HepG2 (cell line): ENCODE measurements around the gene CAB39. TPM values are rescaled to one million over a fixed set of nuclear protein-coding genes. Genes with fewer than 3 reads are reported as not detected.
A peak's percentile ranks its signal among the peaks of the same experiment; 100 is the strongest.

Source experiments
- ATAC-seq: fragments of 200-7000 bp; cut with Tn5 transposase; 3 replicates; pipeline ENCODE4 v1.9.1; 2020; ENCODE audit warnings: mild to moderate bottlenecking, moderate library complexity
- BruUV-seq: library from RNA; stranded (reverse); fragments of 400-500 nt; replicated peaks from 2 replicates; lab custom pipeline; 2021; lab: Mats Ljungman, UMichigan
- CTCF ChIA-PET: fragments of 300-600 bp; formaldehyde crosslinking; extraction: SDS; loops from one replicate; lab custom pipeline; 2021; ENCODE audit warnings: low total read pairs, inconsistent platforms, low intra/inter-chr PET ratio; lab: Yijun Ruan, JAX
- POLR2A ChIA-PET: fragments of 350-600 bp; sonication (Branson Sonifier 250); formaldehyde crosslinking; loops from one replicate; lab custom pipeline; 2020; ENCODE audit warnings: antibody characterized with exemption, inconsistent platforms; lab: Yijun Ruan, JAX
- DNase-seq: peaks from one replicate; pipeline ENCODE4 v3.0.0-alpha.2; 2015; ENCODE audit warnings: low spot score
- FAIRE-seq: peaks from 3 replicates; lab custom pipeline; 2011; peaks lifted over from hg19 to GRCh38; lab: Jason Lieb, UNC
- H2AFZ ChIP-seq: one replicate; pipeline ENCODE4 v1.6.1; 2011; ENCODE audit warnings: low read length, inconsistent platforms
- H3K27ac ChIP-seq: fragments of 300-600 bp; 3 replicates; pipeline ENCODE4 v1.8.0; 2011; ENCODE audit warnings: mixed run types, mild to moderate bottlenecking, mixed read lengths, low read length, inconsistent platforms; ENCODE audit not compliant: insufficient read depth; ENCODE audit errors: extremely low read length
- H3K27me3 ChIP-seq, 2 experiments: fragments of 200-600 bp in 1 of 2; 2 replicates in 1 of 2; 3 replicates in 1 of 2; pipeline versions ENCODE4 v1.6.0 to v1.8.0; 2011; ENCODE audit warnings: low read length in 2 of 2, mild to moderate bottlenecking in 2 of 2, moderate library complexity in 2 of 2, inconsistent platforms in 1 of 2; ENCODE audit not compliant: insufficient read depth in 2 of 2, control insufficient read depth in 1 of 2
- H3K36me3 ChIP-seq, 2 experiments: fragments of 200-600 bp in 1 of 2; replicated peaks in 1 of 2; 2 replicates in 1 of 2; 3 replicates in 1 of 2; pipeline versions ENCODE4 v1.5.1 to v1.8.0; 2011; ENCODE audit warnings: low read length in 2 of 2, inconsistent platforms in 1 of 2; ENCODE audit not compliant: insufficient read depth in 2 of 2, control insufficient read depth in 1 of 2
- H3K4me1 ChIP-seq: 2 replicates; pipeline ENCODE4 v1.5.1; 2012; ENCODE audit warnings: low read length, inconsistent platforms; ENCODE audit not compliant: insufficient read depth
- H3K4me2 ChIP-seq: 2 replicates; pipeline ENCODE4 v1.6.0; 2011; ENCODE audit warnings: low read depth, low read length, inconsistent platforms
- H3K4me3 ChIP-seq, 3 experiments: fragments of 200-600 bp in 1 of 3; sonication (generic), shearing (Covaris generic) in 1 of 3; replicated peaks in 1 of 3; 2 replicates each; pipeline ENCODE4 v1.5.1; 2011 to 2016; ENCODE audit warnings: low read length in 3 of 3, inconsistent platforms in 2 of 3, low read depth in 2 of 3, mild to moderate bottlenecking in 2 of 3, control low read depth in 1 of 3, mixed read lengths in 1 of 3; ENCODE audit not compliant: insufficient read depth in 1 of 3
- H3K79me2 ChIP-seq: one replicate; pipeline ENCODE4 v1.6.1; 2011; ENCODE audit warnings: low read length, inconsistent platforms; ENCODE audit not compliant: insufficient read depth
- H3K9ac ChIP-seq: 2 replicates; pipeline ENCODE4 v1.6.0; 2011; ENCODE audit warnings: mild to moderate bottlenecking, low read depth, low read length, inconsistent platforms; ENCODE audit not compliant: insufficient read depth
- H3K9me3 ChIP-seq: 2 replicates; pipeline ENCODE4 v1.5.1; 2012; ENCODE audit warnings: mild to moderate bottlenecking, low read length
- H4K20me1 ChIP-seq: 2 replicates; pipeline ENCODE4 v1.6.0; 2011; ENCODE audit warnings: inconsistent platforms, mild to moderate bottlenecking, low read length, moderate library complexity; ENCODE audit not compliant: insufficient read depth
- HDAC2 ChIP-seq: sonication (generic); formaldehyde crosslinking; IDR thresholded peaks from 2 replicates; pipeline ENCODE4 v1.4.0; 2020; ENCODE audit warnings: missing genetic modification reagents
- KDM3A ChIP-seq: IDR thresholded peaks from 2 replicates; pipeline ENCODE4 v1.6.1; 2018; ENCODE audit warnings: low read depth, missing compliant biosample characterization
- POGZ ChIP-seq: sonication (generic); formaldehyde crosslinking; IDR thresholded peaks from 2 replicates; pipeline ENCODE4 v1.4.0; 2020; ENCODE audit warnings: mild to moderate bottlenecking, missing genetic modification reagents
- SP4 ChIP-seq: sonication (generic); formaldehyde crosslinking; IDR thresholded peaks from 2 replicates; pipeline ENCODE4 v1.8.1; 2023; ENCODE audit warnings: mild to moderate bottlenecking, missing genetic modification reagents
- TCF7 ChIP-seq: sonication (generic); IDR thresholded peaks from 2 replicates; pipeline ENCODE4 v1.6.1; 2016; ENCODE audit warnings: antibody characterized with exemption, low read depth
- ZBTB42 ChIP-seq: sonication (generic); formaldehyde crosslinking; IDR thresholded peaks from 2 replicates; pipeline ENCODE4 v1.5.0; 2020; ENCODE audit warnings: mild to moderate bottlenecking, missing genetic modification reagents
- ZNF205 ChIP-seq: IDR thresholded peaks from 2 replicates; pipeline ENCODE4 v1.6.1; 2018; ENCODE audit warnings: missing biosample characterization, missing genetic modification reagents
- ZNF282 ChIP-seq: fragments of 450-650 bp; IDR thresholded peaks from 2 replicates; pipeline ENCODE4 v1.6.1; 2018; ENCODE audit not compliant: partially characterized antibody
- WGBS: methylation state at CpG from one replicate; pipeline ENCODE4 v1.1.6; 2017; ENCODE audit warnings: low lambda C conversion rate; 5-methylcytosine and 5-hydroxymethylcytosine counted together
- in situ Hi-C: cut with HindIII; loops from 2 replicates; pipeline ENCODE4 v1.10.0; 2017; ENCODE audit warnings: low pct_unique_long_range_greater_than_20kb; ENCODE audit not compliant: extremely low pct_ligation_motif_present
- intact Hi-C: fragments of 100-400 bp; cut with micrococcal nuclease; formaldehyde crosslinking; loops from one replicate; pipeline ENCODE4 v1.10.0; 2022; ENCODE audit not compliant: unreplicated experiment
- polyA plus RNA-seq, 8 experiments: library from polyadenylated mRNA; depleted of rRNA in 3 of 8; stranded (reverse) in 7 of 8; unstranded in 1 of 8; fragments of >200 nt; fragmentation: Illumina TruSeq in 4 of 8; extraction: Trizol in 4 of 8; gene quantifications; 2 replicates each; pipeline versions ENCODE4 v1.2.1 to v1.2.3, GENCODE V29; 2011 to 2016; ENCODE audit warnings: low read depth in 4 of 8, missing spikeins in 1 of 8, mixed read lengths in 1 of 8; ENCODE audit not compliant: insufficient read depth in 1 of 8
- total RNA-seq, 5 experiments: library from RNA; depleted of rRNA; stranded (reverse); fragments of >200 nt; fragmentation: Illumina TruSeq; extraction: Trizol; gene quantifications; 2 replicates each; pipeline ENCODE4 v1.2.3, GENCODE V29; 2016; ENCODE audit warnings: low read depth in 1 of 5
- TF ChIP-seq, protein P1 (sequence below): sonication (generic); formaldehyde crosslinking; IDR thresholded peaks from 2 replicates; pipeline ENCODE4 v1.4.0; 2020; ENCODE audit warnings: missing genetic modification reagents, borderline replicate concordance
- TF ChIP-seq, protein P2 (sequence below): sonication (generic); formaldehyde crosslinking; IDR thresholded peaks from 2 replicates; pipeline ENCODE4 v1.8.1; 2023; ENCODE audit warnings: mild to moderate bottlenecking, missing genetic modification reagents
- TF ChIP-seq, protein P3 (sequence below): sonication (generic); formaldehyde crosslinking; IDR thresholded peaks from 2 replicates; pipeline ENCODE4 v1.4.0; 2020; ENCODE audit warnings: low read depth, missing genetic modification reagents

CAB39 gene
- total and polyA plus RNA-seq, 2 of the 13 experiments (the other 11 are each of a cell fraction or from before 2014, with no cell fraction given), result 19.3 to 45.3 TPM

- Histone ChIP-seq H2AFZ (no peak overlapping the region), H3K27me3 (no peaks in the 10 kb centered on the region; a peak in 1 of 5 replicates), H3K4me1 (peaks cover 30% of the 10 kb centered on the region), H3K27ac (peak overlapping the region; percentile 70), H3K4me3 (peak overlapping the region; percentile 79 to 98 (median 92)), H3K4me2 (peak overlapping the region; percentile 81), H4K20me1 (peaks cover 15% of the 10 kb centered on the region), H3K9ac (peak overlapping the region; percentile 89), H3K9me3 (no peaks in the 10 kb centered on the region), H3K36me3 (peaks cover 0 to 6% of the 10 kb centered on the region in 2 experiments; a peak in 1 of 5 replicates), H3K79me2 (peaks cover 55% of the 10 kb centered on the region)
- ChIA-PET CTCF (interaction anchor here (1.2 to 1.8 kb wide), 3 partner anchors 49 to 85 kb away, joined by 4 to 5 read pairs (median 4); no protein-coding TSS in a partner anchor), POLR2A (interaction anchor here (1.0 to 2.1 kb wide), 8 partner anchors 7 to 751 kb away, joined by 3 to 7 read pairs (median 4); partner anchors contain the start of gene NCL)
- intact Hi-C loops, result loop anchor here (1.0 to 2.0 kb wide), 2 partner anchors 25 to 49 kb away; no protein-coding TSS in a partner anchor
- in situ Hi-C loops, result no loop called here
- peak; percentile 54 for ATAC-seq
- FAIRE-seq, result no peak
- under 1% methylated on average over 35 of the region's 62 CpGs for WGBS
- no TSS peak for BruUV-seq
- peak; percentile 46 for DNase-seq
- TF ChIP-seq KDM3A (CRISPR knock-in tag) (0 out of 2 replicates have a peak, but pooled peaks have one; percentile 6), ZBTB42 (CRISPR knock-in tag) (no peak), SP4 (peak; percentile 50; the same call in 1 of the 2 replicates), POGZ (0 out of 2 replicates have a peak, but pooled peaks have one; percentile 21), ZNF282 (no peak), TCF7 (no peak), HDAC2 (CRISPR knock-in tag) (peak; percentile 38; the same call in 1 of the 2 replicates), ZNF205 (CRISPR knock-in tag) (no peak)
- TF ChIP-seq, protein P1, sequence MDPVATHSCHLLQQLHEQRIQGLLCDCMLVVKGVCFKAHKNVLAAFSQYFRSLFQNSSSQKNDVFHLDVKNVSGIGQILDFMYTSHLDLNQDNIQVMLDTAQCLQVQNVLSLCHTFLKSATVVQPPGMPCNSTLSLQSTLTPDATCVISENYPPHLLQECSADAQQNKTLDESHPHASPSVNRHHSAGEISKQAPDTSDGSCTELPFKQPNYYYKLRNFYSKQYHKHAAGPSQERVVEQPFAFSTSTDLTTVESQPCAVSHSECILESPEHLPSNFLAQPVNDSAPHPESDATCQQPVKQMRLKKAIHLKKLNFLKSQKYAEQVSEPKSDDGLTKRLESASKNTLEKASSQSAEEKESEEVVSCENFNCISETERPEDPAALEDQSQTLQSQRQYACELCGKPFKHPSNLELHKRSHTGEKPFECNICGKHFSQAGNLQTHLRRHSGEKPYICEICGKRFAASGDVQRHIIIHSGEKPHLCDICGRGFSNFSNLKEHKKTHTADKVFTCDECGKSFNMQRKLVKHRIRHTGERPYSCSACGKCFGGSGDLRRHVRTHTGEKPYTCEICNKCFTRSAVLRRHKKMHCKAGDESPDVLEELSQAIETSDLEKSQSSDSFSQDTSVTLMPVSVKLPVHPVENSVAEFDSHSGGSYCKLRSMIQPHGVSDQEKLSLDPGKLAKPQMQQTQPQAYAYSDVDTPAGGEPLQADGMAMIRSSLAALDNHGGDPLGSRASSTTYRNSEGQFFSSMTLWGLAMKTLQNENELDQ (CRISPR knock-in tag), result no peak
- TF ChIP-seq, protein P2, sequence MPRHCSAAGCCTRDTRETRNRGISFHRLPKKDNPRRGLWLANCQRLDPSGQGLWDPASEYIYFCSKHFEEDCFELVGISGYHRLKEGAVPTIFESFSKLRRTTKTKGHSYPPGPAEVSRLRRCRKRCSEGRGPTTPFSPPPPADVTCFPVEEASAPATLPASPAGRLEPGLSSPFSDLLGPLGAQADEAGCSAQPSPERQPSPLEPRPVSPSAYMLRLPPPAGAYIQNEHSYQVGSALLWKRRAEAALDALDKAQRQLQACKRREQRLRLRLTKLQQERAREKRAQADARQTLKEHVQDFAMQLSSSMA (CRISPR knock-in tag), result peak; percentile 71; the same call in 1 of the 2 replicates
- TF ChIP-seq, protein P3, sequence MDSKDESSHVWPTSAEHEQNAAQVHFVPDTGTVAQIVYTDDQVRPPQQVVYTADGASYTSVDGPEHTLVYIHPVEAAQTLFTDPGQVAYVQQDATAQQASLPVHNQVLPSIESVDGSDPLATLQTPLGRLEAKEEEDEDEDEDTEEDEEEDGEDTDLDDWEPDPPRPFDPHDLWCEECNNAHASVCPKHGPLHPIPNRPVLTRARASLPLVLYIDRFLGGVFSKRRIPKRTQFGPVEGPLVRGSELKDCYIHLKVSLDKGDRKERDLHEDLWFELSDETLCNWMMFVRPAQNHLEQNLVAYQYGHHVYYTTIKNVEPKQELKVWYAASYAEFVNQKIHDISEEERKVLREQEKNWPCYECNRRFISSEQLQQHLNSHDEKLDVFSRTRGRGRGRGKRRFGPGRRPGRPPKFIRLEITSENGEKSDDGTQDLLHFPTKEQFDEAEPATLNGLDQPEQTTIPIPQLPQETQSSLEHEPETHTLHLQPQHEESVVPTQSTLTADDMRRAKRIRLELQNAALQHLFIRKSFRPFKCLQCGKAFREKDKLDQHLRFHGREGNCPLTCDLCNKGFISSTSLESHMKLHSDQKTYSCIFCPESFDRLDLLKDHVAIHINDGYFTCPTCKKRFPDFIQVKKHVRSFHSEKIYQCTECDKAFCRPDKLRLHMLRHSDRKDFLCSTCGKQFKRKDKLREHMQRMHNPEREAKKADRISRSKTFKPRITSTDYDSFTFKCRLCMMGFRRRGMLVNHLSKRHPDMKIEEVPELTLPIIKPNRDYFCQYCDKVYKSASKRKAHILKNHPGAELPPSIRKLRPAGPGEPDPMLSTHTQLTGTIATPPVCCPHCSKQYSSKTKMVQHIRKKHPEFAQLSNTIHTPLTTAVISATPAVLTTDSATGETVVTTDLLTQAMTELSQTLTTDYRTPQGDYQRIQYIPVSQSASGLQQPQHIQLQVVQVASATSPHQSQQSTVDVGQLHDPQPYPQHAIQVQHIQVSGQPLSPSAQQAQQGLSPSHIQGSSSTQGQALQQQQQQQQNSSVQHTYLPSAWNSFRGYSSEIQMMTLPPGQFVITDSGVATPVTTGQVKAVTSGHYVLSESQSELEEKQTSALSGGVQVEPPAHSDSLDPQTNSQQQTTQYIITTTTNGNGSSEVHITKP, result no peak
These were observed 891 bp downstream of the CAB39 start for GRCh38 chr2:230713331-230714135.
